Measurements from ENCODE around the gene SV2B. TPM values are rescaled to one million over a fixed set of nuclear protein-coding genes. Genes with fewer than 3 reads are reported as not detected.

Gene SV2B
- total RNA-seq, 1 experiment from 2014 or later = not detected

DNA sequence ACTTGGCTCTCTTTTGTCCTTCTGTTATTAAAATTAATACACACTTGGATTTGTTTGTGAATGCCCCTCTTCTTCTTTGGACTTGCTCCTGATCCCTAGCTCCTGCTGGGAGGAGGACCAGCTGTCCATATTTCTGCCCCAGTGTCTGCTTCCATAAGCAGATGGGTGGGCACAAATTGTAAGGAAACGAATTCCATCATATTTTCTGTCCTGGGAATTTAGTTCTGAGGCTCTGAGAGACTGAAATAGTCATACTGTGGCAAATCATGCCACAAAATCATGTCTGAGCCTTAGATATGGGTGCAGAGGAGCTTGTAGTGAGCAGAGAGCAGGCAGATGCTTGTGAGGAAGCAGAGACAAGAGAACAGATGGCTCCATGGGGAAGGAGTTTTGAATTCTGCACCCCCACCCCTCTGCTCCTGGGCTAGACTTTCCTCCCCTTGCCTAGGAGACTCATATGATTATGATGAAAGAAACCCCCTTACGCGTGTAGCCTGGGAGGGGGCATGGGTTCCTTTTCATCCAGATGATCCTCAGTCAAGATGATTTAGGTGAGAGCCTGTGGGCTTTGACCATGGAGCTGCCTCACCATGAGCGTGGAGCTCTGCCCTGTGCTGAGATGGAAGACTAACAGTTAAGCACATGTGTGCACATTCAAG is 50.6 kb downstream of the SV2B start:
- H4K8ac ChIP-seq (replicated peaks; ENCODE audit: insufficient read length, low read depth, low read length) = no peak overlapping the region
- no peak overlapping the region for H2AK5ac ChIP-seq (ENCODE audit: insufficient read length, low read length)
- no peaks in the 10 kb centered on the region for H3K4me1 ChIP-seq (ENCODE audit: insufficient read depth, low read length)
- no peak overlapping the region for H3K27ac Mint-ChIP-seq
- WGBS (ENCODE audit: extremely low coverage, insufficient read length, low lambda C conversion rate) = no CpG with 5 or more reads among the region's 4 CpGs
- H3K23me2 ChIP-seq (ENCODE audit: insufficient read length, low read depth, low read length, poor library complexity, severe bottlenecking) = no peaks in the 10 kb centered on the region
- H2BK12ac ChIP-seq (ENCODE audit: insufficient read length, low read depth, low read length) = no peak overlapping the region
- no peaks in the 10 kb centered on the region for H3K79me1 ChIP-seq (ENCODE audit: insufficient read depth, low read depth, low read length, poor library complexity, severe bottlenecking)
- H3K4me1 Mint-ChIP-seq = peaks cover 0 to 3% of the 10 kb centered on the region in 2 experiments; a peak in 1 of 4 replicates
- H3T11ph ChIP-seq (ENCODE audit: low read length) = no peak overlapping the region
- no peak for DNase-seq
- H3K36me3 Mint-ChIP-seq (ENCODE audit: insufficient read depth in 1 of 3, low read depth in 3 of 3) = no peaks in the 10 kb centered on the region
- H3K9me3 Mint-ChIP-seq = no peaks in the 10 kb centered on the region; a peak in 1 of 5 replicates
- H3K4me2 ChIP-seq (ENCODE audit: insufficient read depth, insufficient read length, low read length) = no peak overlapping the region
- H4K20me1 ChIP-seq (ENCODE audit: control insufficient read depth, insufficient read depth, insufficient read length) = no peaks in the 10 kb centered on the region
- H3K79me2 ChIP-seq (ENCODE audit: insufficient read depth, low read length) = no peaks in the 10 kb centered on the region
- no peak overlapping the region for H3K18ac ChIP-seq (ENCODE audit: insufficient read length, low read depth, low read length)
- TF ChIP-seq, protein P1, sequence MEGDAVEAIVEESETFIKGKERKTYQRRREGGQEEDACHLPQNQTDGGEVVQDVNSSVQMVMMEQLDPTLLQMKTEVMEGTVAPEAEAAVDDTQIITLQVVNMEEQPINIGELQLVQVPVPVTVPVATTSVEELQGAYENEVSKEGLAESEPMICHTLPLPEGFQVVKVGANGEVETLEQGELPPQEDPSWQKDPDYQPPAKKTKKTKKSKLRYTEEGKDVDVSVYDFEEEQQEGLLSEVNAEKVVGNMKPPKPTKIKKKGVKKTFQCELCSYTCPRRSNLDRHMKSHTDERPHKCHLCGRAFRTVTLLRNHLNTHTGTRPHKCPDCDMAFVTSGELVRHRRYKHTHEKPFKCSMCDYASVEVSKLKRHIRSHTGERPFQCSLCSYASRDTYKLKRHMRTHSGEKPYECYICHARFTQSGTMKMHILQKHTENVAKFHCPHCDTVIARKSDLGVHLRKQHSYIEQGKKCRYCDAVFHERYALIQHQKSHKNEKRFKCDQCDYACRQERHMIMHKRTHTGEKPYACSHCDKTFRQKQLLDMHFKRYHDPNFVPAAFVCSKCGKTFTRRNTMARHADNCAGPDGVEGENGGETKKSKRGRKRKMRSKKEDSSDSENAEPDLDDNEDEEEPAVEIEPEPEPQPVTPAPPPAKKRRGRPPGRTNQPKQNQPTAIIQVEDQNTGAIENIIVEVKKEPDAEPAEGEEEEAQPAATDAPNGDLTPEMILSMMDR (conservative IDR thresholded peaks at IDR 0.05) = no peak
- H3K27me3 Mint-ChIP-seq (ENCODE audit: low read depth) = peaks cover 13% of the 10 kb centered on the region
- no peak overlapping the region for H3K56ac ChIP-seq (ENCODE audit: insufficient read length, low read depth, low read length)
- no peak overlapping the region for H3K27ac ChIP-seq (ENCODE audit: insufficient read length, low read depth, low read length)
- no peak overlapping the region for H4K91ac ChIP-seq (ENCODE audit: insufficient read length, low read depth, low read length)
- no peaks in the 10 kb centered on the region for H3K9me3 ChIP-seq (ENCODE audit: control insufficient read depth, low read depth, low read length)
- no peak overlapping the region for H3K4ac ChIP-seq (ENCODE audit: low read depth, low read length)
- no peak overlapping the region for H2AFZ ChIP-seq (ENCODE audit: low read length)
- no peak overlapping the region for H3K9ac ChIP-seq (ENCODE audit: extremely low read depth, insufficient read length, low read length)
- H3K23ac ChIP-seq (ENCODE audit: insufficient read length, low read depth, low read length) = no peak overlapping the region
- H2BK15ac ChIP-seq (ENCODE audit: low read depth, low read length) = no peak overlapping the region
- no peak overlapping the region for H4K5ac ChIP-seq (ENCODE audit: insufficient read length, low read depth, low read length)
- H2BK5ac ChIP-seq (ENCODE audit: insufficient read length, low read length) = no peak overlapping the region
- no peak overlapping the region for H2BK120ac ChIP-seq (ENCODE audit: low read depth, low read length, poor library complexity, severe bottlenecking)
- H2BK20ac ChIP-seq (ENCODE audit: low read depth, low read length, poor library complexity, severe bottlenecking) = no peak overlapping the region
- H3K14ac ChIP-seq (ENCODE audit: insufficient read depth, low read length) = no peak overlapping the region
- no peaks in the 10 kb centered on the region for H3K27me3 ChIP-seq (ENCODE audit: insufficient read depth, low read length)
- no peak overlapping the region for H3K4me3 Mint-ChIP-seq

Data from H9 (cell line).